UCSD-AML1 (cell line): ENCODE results near the gene ABCA3.

ENCODE experiments used
- DNase-seq: peaks from one replicate; lab custom pipeline; 2025; ENCODE audit not compliant: unreplicated experiment; lab: John Stamatoyannopoulos, UW

ABCA3 gene

DNA sequence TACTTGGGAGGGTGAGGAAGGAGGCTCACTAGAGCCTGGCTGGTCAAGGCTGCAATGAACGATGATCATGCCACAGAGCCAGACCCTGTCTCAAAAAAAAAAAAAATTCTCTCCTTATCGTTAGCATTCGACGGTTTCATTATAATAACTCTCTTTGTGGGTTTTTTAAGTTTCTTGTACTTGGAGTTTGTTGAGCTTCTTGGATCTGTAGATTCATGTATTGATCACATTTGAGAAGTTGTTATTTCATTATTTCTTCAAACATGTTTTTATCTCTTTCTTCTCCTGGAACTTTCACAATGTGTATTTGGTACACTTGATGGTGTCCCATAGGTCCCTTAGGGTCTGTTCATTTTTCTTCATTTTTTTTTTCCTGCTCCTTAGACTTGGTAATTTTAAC lies 16.8 kb upstream of the ABCA3 start:
- DNase-seq, result no peak

DNA sequence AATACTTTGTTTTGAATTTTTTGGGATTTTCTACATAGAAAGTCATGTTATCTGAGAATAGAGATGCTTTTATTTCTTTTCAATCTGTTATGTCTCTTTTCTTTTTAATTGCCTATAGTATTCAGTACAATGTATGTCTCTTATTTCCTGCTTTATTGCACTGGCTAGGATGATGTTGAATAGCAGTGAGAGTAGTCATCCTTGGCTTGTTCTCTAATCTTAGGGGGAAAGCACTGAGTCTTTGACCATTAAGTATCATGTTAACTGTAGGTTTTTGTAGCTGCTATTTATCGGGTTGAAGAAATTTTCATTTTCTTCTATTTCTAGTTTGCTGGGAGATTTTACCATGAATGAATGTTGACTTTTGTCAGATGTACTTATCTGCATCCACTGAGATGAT lies 10.0 kb upstream of the ABCA3 start:
- no peak for DNase-seq

DNA sequence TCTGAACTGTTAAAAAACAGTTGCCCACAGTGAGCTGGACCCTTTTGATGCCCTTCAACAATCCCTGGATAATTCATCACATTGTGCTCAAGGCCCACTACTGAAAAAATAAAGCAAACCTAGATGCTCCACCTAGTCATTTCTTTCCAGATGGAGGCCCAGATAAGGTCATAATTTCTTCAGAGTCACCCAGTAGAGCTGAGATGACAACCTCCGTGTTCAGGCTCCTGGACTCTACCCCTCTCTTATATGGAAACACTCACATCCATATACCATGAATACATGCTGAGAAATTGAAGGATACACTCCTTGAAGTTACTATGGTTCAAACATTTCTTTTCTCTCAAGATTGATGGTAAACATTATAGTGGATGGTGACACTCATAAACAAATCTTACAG lies 2.7 kb upstream of the ABCA3 start:
- no peak for DNase-seq

DNA sequence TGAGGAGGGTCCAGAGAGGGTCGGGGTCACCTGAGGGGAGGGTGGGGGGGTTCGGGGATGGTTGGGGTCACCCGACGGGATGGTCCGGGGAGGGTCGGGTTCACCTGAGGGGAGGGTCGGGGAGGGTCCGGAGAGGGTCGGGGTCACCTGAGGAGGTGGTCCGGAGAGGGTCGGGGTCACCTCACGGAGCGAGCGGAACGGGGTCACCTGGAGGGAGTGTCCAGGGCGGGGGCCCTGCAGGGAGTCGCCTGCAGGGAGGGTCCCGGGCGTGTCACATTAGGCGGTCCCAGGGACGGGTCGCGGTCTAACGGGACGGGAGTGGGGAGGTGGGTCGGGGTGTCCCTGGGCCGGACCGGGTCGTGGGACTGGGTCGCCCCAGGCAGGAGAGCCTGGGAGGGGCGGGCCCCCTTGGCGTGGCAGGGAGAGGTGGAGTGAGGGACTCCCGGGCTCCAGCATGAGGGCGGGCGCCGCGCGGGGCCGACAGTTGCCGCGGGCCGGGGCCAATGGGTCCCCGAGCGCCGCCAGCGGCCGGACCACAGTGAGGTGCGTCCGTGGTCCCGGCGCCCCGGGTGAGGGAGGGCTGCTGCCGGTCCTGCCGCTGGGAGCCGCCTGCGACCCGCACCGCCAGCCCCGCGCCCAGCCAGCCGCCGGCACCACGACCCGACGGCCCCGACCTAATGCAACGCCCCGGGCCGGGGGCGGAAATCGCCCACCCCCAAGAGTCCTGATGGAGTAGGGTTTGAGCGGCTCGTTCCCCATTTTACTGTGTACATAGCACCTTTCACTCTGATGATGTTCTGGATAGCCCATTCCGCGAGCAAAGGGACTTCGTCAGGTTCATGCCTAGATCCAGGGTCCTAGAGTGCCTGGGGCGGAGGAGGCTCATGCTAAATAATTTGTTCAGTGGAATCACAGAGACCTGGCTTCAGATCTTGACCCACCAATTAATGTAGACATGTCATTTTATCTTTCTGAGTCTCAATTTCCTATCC lies 1.2 kb upstream of the ABCA3 start:
- no peak for DNase-seq

DNA sequence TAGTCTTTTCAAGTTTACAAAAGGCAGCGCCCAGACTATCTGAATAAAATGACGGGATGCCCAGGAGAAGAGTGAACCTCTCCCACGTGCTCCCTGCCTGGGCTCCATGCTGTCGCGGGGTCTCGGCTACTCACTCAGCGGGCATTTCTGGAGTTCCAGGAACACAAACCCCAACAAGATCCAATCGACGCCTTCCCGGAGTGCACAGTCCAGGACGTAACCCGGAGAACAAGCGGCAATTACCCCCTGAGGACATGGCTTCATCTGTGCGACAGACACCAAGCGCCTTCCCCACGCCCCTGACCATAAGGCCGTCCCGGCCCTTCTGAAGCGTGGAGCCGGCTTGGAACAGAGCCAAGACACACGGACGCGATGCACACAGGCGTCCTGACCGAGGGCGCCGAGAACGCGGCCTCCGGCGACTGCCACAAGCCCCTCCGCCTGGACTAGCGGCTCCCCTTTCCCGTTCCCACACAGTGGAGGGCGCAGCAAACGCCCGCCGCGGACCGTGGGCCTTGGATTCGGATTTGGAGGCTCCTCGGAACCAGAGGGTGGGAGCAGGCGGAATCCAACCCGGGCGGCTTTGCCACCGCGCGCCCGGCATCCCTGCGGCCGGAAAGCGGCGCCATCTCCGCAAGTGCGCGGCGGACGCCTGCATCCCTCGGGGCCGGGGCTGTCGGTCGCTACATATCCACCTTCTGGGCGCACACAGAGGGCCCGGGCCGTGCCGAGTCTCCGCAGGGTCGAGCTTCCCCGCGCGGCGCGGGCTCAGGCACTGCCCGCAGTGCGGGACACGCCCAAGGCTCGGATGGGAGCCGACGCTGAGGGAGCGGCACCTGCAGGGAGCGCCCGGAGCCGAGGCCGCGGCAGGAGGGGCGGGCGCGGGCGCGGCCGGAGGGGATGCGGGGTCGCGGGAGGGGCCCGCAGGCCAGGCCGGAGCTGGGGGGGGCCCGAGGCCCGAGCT lies 725 bp downstream of the ABCA3 start:
- peak; percentile 37 for DNase-seq

DNA sequence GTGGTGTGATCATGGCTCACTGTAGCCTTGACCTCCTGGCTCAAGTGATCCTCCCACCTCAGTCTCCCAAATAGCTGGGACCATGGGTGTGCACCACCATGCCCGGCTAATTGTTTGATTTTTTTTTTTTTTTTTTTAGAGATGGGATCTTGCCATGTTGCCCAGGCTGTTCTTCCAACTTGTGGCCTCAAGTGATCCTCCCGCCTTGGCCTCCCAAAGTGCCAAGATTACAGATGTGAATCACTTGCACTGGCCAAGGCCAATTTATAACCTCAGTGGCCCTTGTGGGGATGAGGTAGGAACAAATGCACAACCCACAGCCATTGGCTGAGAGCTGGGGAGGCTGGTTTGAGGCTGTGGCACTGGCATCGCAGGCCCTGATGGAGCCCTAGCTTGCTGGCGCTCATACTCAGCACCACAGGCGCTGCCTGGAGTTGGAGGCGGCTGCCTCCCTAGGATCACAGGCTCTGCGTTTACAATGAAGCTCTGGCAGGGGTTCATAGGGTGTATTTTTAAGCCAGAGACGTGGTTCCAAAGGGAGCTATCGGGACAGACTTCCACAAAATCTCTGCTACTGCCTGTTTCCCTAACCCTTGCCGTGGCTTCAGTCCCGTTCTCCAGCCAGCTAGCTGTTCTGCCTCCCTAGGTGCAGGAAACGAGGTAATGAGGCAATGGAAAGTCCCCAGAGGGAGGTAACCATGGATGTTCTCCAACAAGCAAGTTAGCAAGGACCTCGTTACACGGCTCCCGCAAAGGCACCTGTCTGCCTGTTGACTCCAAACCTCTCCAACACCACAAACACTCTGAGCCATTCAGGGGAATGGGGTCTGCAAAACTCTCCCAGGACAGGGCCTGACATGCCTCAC lies 2.9 kb downstream of the ABCA3 start:
- DNase-seq, result no peak

DNA sequence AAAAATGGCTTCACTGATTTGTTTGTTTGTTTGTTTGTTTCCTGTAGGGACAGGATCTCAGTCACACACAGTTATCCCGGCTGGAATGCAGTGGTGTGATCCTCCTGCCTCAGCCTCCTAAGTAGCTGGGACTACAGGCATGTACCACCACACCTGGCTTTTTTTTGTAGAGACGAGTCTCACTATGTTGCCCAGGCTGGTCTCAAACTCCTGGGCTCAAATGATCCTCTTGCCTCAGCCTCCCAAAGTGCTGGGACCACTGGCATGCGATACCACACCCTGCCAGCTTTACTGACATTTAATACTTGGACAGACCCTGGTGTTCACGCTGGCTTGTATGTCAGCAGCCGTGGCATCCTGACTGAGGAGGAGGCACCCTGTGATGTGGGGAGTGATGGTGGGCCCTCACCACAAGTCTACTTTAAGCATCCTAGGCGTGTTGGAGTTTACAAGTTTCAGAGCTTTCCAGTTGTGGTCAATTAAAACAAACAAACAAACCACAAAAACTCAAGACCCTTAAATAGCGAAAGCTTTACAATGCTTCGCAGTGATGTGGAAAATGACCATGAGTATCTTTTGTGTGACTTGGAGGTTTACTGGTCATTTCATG lies 5.1 kb downstream of the ABCA3 start:
- no peak for DNase-seq

DNA sequence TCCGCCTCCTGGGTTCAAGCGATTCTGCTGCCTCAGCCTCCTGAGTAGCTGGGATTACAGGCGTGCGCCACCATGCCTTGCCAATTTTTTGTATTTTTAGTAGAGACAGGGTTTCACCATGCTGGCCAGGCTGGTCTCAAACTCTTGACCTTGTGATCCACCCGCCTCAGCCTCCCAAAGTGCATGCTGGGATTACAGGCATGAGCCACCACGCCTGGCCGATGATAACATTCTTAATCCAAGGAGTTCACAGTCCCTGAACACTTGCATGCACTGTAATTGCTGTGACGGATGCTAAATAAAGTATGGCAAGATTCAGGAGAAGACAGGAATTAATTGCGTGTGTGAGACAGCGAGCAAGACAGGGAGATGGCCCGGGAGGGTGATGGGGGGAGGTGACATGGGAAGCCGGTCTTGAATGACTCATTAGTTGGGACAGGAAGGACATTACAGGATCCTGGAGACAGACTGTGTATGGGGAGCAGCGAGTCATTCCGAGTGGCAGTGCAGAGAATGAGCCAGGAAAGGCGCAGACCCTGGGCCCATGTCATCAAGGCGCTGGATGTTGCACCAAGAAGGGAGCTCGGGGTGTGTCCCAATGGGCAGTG lies 6.7 kb downstream of the ABCA3 start:
- no peak for DNase-seq

DNA sequence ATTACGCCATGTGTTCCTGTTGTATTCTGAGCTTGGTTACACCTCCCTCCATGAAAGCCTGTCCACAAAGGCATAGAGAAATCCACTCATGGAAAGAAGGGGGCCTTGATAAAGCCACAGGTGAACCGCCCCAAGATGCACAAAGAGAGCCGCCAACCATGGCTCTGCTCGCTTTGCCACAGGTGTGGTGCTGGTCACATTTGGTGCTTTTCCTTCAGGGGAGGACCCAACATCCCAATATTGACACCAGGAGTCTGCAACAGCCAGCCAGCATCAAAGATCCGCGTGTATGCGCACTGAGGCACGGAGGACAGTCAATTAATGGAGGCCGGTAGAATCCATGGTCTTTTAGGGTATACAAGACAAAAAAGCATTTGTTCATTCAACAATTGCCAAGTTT lies 7.3 kb downstream of the ABCA3 start:
- no peak for DNase-seq

DNA sequence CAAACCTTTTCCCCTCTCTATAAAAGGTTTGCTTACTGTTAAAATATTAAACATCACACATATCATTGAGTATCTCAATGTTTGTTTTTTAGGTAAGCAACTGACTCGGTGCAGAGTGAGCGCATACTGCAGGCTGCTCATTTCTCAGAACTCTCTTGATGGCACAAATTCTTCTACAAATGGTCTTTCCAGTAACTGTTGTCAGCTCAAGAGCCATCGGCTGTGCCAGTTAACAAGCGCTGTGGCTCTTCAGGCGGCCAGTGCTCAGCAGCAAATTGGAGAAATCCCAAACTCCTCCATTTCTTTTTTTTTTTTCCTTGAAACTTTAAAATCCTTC lies 8.6 kb downstream of the ABCA3 start:
- no peak for DNase-seq

DNA sequence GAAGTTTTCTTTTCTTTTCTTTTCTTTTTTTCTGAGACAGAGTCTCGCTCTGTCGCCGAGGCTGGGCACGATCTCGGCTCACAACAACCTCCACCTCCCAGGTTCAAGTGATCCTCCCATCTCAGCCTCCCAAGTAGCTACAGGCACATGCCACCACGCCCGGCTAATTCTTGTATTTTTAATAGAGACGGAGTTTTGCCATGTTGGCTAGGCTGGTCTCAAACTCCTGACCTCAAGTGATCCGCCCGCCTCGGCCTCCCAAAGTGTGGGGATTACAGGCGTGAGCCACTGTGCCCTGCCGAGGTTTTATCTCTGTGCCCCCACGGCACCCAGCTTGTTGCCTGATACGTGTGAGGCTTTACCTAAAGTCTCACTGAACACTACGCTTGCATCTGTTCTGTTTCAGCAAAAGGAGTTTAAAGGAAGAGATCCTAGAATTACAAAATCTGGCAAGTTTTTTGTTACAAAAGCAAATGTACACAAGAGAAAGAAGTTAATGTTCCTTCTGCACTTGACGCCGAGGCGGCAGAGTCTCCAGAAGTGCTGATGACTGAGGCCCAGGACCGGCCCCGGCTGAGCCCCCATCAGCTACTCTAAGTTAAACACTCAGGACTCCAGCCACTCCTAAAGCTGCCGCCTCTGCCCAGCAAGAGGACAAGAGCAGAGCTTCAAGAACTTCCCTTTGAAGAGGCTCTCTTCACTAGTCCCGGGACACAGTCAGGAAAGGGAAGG lies 9.2 kb downstream of the ABCA3 start:
- no peak for DNase-seq

DNA sequence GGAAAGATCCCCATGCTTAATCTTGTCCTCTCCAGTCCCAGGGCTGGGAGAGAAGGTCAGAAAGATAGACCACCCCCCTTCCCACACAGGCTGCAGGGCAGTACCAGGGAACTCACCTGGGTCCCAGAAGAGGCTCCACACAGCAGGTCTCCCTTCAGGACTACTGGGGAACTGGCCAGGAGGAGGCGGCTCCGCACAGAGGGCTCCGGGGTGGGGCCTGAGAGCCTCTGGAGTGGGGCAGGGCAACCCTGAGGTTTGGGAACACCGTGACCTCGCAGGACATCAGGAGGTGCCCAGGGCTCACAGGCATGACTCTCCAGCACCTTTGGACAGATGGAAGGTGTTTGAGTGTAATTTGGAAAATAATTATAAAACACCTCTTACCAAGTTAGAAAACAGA lies 11.0 kb downstream of the ABCA3 start:
- DNase-seq, result no peak

DNA sequence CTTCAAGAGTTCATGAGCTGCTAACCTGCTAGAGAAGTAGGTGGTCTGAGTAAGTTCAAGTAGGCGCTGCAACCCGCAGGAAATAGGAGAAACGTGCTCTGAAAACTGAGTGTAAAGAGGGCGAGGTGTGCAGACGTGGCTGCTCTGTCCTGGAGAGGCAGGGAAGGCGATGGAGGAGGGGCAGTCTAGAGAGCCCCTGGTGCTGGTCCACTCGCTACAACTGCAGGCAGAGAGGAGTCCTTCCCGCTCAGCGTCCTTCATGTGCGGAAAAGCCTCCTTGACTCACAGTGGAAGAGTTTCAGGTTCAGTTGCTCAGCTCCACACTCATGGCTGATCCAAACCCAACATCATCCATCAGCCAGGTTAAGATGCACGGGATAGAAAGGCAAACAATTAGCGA lies 12.1 kb downstream of the ABCA3 start:
- DNase-seq, result no peak

DNA sequence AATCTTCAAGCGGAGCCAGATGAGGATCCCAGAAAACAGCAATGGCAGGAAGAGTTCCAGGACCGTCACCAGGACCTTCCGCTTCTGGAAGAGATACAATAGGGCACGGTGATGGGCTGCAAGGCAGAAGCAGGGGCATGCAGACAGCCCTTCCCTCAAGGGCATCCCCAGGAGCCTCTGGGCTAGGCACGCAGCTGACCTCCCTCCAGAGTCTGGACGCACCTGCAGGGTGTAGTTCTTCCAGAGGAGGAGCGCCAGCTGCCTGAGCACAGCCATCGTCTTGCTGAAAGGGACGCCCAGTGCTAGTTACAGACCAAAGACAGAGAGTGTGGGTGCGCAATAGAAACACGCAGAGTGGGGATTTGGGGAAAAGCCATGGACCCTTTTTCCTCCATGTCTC lies 14.3 kb downstream of the ABCA3 start:
- DNase-seq, result no peak

DNA sequence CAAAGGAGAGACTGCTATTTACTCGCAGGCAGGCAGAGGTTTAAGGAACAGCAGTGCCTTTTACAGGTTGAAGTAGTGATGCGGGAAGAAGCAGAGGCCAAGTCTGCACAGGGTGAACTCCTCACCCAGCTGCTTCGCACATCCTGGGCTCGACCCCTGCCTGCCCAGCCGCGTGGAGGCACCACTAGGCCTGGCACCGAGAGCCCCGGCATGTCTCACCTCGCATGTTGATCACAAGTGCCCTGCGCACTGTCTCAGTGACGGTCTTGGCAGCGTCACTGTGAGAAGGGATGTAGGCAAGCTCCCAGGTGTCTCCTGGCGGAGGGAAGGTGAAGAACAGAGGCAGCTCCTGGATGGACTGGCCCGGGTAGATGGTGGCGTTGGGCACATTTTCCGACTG lies 14.7 kb downstream of the ABCA3 start:
- no peak for DNase-seq

DNA sequence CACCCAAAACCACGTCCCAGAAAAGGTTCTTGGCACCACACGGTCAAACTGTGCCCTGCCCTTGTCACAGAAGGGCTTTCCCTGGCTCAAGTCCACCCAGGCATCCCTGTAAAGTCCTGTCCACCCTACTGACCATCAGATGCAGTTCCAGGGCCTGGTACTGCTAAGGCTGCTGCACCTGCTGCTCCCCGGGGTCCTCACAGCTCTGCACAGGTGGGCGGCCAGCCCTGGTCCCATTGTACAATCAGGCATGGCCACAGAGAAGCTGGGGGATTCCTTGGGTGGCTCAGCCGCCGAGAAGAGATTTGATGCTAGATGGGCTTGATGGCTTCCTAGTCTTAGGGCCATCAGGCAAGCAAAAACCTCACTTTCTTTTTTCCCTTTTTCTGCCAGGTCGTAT lies 15.3 kb downstream of the ABCA3 start:
- DNase-seq, result no peak

DNA sequence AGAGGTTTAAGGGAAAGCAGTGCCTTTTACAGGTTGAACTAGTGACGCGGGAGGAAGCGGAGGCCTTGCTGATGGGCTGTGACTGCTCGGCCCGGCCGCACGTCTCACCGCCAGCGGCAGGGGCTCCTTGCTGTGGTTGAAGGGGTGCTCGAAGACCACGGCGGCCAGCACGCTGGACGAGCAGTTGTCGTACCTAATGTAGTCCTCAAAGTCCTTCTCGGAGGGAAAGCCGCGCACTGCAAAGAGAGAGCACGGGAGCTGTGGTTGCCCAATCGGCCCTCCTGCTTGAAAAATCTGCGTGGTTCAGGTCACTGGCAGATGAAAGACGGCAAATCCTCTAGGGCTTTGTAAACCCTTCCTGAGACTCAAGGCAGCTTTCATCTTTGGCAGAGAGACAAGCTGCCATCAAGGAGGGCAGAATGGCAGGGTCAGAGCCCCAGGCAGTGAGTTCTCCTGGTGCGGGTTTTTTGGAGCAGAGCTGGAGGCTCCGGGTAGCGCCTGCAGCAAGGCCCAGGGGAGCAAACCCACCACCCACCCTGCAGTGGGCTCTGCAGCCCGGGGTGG lies 16.1 kb downstream of the ABCA3 start:
- DNase-seq, result no peak

DNA sequence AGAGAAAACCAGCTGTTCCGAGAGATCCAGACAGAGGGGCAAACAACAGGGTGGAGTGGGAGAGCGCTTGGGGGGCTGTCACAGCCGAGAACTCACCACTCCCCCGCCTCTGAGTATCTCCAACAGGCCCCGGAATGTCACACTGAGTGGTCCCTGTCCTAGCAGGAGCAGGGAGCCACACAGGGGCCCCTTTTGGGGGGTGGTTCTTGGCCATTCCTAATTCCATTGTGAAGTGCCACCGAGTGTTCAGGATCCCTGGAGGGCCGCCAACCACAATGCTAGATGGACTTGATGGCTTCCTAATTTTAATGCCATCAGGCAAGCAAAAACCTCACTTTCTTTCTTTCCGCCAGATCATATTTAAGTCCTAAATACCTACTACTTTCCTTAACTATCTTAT lies 16.8 kb downstream of the ABCA3 start:
- DNase-seq, result no peak

DNA sequence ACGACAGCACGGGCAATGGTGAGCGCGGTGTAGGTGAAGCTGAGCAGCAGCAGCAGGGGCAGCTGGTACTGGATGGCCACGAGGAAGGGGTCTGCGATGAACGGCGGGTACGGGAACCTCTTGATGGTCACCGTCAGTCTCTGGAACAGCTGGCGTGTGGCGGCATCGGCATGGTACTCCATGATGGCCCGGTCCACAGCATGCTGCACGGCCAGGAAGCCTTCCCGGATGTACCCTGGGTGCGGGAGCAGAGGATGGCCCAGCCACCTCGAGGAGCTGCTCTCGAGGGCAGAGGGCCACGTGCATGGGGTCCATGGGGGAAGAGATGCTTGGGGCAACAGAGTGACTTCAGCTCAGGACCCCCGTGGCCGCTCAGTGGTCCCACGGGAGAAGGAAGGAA lies 20.9 kb downstream of the ABCA3 start:
- DNase-seq, result no peak
